DMS53 treated with DMSO at 0.1 percent for 48 hours (cell line): Measurements from ENCODE around the gene TEKTIP1.
A peak's percentile ranks its signal among the peaks of the same experiment; 100 is the strongest.

Source experiments
- DNase-seq: peaks from one replicate; lab custom pipeline; 2025; ENCODE audit not compliant: unreplicated experiment; lab: John Stamatoyannopoulos, UW

The TEKTIP1 gene

GRCh38 chr19:3538965-3539755 is at the start of gene TEKTIP1:
Gene TEKTIP1 (plus strand): TSS chr19:3539174. CDS start chr19:3539178, 4 bp downstream.
- no peak for DNase-seq

- DNase-seq, result no peak
Measured at GRCh38 chr19:3491396-3492119, 47.4 kb upstream of the TEKTIP1 start.

- no peak for DNase-seq
Measured at GRCh38 chr19:3492131-3492839, 46.7 kb upstream of the TEKTIP1 start.

DNA sequence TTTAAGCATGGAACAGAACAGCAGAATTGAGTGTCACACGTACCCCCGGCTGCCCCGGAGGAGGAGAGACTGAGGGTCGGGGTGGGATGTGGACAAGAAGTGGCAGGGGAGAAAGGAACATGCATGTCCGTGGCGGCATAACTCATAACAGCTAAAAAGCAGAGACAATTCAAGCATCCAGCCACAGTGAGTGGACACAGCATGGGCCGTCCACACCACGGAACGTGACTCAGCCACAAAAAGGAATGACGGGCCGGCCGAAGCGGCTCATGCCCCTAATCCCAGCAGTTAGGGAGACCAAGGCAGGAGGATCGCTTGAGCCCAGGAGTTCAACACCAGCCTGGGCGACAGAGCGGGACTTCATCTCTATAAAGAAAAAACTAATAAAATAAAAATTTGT is 46.1 kb upstream of the TEKTIP1 start:
- no peak for DNase-seq

GRCh38 chr19:3493651-3494050 is 45.3 kb upstream of the TEKTIP1 start:
- no peak for DNase-seq

- no peak for DNase-seq
Measured at GRCh38 chr19:3494051-3494450, 44.9 kb upstream of the TEKTIP1 start.

- DNase-seq, result no peak
Measured at GRCh38 chr19:3494559-3494958, 44.4 kb upstream of the TEKTIP1 start.

- DNase-seq, result no peak
Measured at GRCh38 chr19:3496392-3497273, 42.3 kb upstream of the TEKTIP1 start.

- no peak for DNase-seq
Measured at GRCh38 chr19:3497757-3498520, 41.0 kb upstream of the TEKTIP1 start.

DNA sequence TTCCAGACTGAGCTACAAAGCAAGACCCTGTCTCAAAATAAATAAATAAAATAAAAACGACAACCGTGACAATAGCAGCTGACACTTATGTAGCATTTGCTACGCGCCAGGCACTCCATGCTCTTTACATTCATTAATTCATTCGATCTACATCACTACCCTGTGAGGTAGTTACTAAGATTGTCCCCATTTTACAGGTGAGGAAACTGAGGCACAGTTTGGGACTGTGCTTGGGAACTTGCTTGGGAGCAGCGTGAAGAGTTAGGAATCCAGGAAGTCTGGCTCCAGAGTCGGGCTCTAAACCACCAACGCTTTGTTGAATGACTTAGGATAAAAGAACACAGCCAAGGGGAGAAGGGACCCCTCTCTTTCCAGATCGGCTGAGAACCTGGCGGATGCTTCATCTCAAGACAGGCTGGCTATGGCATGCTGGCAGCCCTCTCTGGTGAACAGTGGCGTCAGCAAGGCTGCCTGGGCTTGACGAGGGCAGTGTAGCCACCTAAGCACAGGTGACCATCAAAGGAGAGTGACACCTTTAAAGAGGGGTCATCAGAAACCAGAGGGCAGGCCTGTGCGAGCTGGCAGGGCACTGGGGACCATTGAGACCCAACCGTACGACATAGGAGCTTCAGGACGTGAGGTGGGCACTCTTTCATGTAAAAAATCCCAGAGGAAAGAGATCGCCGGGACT is 39.1 kb upstream of the TEKTIP1 start:
- DNase-seq, result no peak

DNA sequence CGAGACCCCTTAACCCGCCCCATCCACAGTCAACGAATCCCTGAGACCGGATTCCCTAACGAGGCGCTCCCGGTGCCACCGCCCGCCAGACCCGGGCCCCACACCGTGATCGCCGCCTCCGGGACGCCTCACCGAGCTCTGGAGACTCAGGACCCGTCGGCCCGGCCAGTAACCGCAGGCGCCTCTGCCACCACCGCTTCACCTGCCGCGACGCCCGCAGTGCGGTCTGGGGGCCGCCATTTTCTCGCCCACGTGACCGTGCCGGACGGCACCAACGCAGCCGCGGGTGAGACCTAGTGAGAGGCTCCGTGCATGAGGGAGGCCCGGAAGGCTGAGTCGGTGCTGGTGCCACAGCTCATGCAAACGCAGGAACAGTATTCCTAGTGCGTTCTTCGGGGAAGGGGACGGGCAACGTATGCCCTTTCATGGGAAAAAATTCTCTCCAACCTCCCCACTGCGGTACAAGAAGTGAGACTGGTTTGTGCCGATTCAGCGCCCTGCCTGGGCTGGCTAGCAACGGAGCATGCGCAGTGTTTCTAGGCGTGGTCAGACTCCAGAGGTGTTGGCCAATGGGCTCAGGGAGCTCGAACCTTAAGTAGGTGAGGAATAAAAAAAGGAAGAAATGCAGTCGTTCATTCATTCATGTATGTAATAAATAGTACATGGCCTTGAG is 38.4 kb upstream of the TEKTIP1 start, which contains the start of gene DOHH:
TSS of gene DOHH (minus strand) at position 246 of the 673 bp plus-strand sequence. CDS start 3,860 bp downstream, outside the sequence.
- DNase-seq, result peak; percentile 84

DNA sequence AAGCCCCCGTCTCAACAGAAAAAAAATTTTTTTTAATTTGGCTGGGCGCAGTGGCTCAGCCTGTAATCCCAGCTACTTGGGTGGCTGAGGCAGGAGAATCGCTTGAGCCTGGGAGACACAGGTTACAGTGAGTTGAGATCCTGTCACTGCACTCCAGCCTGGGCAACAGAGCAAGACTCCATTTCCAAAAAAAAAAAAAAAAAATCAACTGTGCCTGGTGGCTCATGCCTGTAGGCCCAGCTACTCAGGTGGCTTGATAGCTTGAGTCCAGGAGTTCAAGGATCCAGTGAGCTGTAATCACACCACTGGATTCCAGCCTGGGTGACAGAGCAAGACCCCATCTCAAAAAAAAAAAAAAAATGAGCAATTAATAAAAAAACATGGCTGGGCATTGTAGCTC is 37.2 kb upstream of the TEKTIP1 start:
- DNase-seq, result no peak

DNA sequence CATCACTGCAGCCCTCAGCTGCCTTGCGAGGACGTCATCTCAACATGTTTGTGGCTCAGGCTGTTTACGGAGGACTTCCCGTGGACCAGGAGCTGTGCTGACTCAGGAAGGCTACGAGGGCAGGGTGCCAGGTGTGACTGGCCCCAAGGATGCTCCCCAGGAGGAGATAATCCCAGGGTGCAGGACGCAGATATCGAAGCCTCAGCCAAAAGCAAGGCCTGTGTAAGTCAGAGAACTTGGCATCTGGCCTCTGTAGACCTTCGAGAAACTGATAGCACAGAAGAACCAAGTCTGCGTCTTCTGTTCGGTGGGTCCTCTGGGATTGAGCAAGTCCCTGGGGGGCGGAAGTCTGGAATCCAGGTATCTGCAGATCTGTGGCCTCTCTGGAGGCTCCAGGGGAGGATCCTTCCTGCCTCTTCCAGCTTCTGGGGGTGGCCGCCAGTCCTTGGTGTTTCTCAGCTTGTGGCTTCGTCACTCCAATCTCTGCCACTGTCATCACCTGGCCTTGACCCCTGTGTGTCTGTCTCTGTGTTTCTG is 35.9 kb upstream of the TEKTIP1 start:
- no peak for DNase-seq

GRCh38 chr19:3504735-3505134 is 34.2 kb upstream of the TEKTIP1 start:
- DNase-seq, result no peak

- peak; percentile 89 for DNase-seq
Measured at GRCh38 chr19:3505598-3506383, 33.2 kb upstream of the TEKTIP1 start, which contains the start of gene FZR1. Gene FZR1 (plus strand): TSS chr19:3506311. CDS start chr19:3522990, 16,679 bp downstream.

GRCh38 chr19:3506384-3507340 is 32.3 kb upstream of the TEKTIP1 start:
- no peak for DNase-seq
